ENCODE results near the gene CPZ.

The CPZ gene
- 0 to 0.06 (median 0) reads per million in 9 experiments for total RNA-seq

GRCh38 chr4:8592366-8593263, at the start of gene CPZ:
Gene CPZ (plus strand): TSS chr4:8592765. CDS start chr4:8592834, 69 bp downstream.
- DNase-seq (no peak), ATAC-seq (replicated peaks) (no peak)
- no peaks in the 10 kb centered on the region for H3K9me3 Mint-ChIP-seq
- no peak within 1 kb of the TSS for H3K4me3 Mint-ChIP-seq
- peaks cover 3% of the 10 kb centered on the region for H3K36me3 Mint-ChIP-seq (ENCODE audit: insufficient read depth)
- peaks cover 45 to 67% of the 10 kb centered on the region in 2 donors for H3K27me3 Mint-ChIP-seq
- no peak within 1 kb of the TSS for H3K27ac Mint-ChIP-seq
- peaks cover 0 to 3% of the 10 kb centered on the region in 2 donors for H3K4me1 Mint-ChIP-seq (ENCODE audit: low read depth in 2 of 2)

- Mint-ChIP-seq H3K27me3 (peaks cover 14 to 40% of the 10 kb centered on the region in 2 donors), H3K9me3 (no peaks in the 10 kb centered on the region), H3K4me1 (ENCODE audit: low read depth in 2 of 2) (peaks cover 0 to 3% of the 10 kb centered on the region in 2 donors), H3K4me3 (no peak overlapping the region), H3K36me3 (ENCODE audit: insufficient read depth) (no peaks in the 10 kb centered on the region), H3K27ac (no peak overlapping the region)
- no peak for DNase-seq
- ATAC-seq (replicated peaks) = no peak
These were observed 49.6 kb upstream of the CPZ start for GRCh38 chr4:8542776-8543525.

GRCh38 chr4:8543623-8544022, 48.9 kb upstream of the CPZ start:
- H3K27ac Mint-ChIP-seq = no peak overlapping the region
- DNase-seq = no peak
- no peaks in the 10 kb centered on the region for H3K9me3 Mint-ChIP-seq
- no peak overlapping the region for H3K4me3 Mint-ChIP-seq
- peaks cover 0 to 3% of the 10 kb centered on the region in 2 donors for H3K4me1 Mint-ChIP-seq (ENCODE audit: low read depth in 2 of 2)
- ATAC-seq (replicated peaks) = no peak
- H3K36me3 Mint-ChIP-seq (ENCODE audit: insufficient read depth) = no peaks in the 10 kb centered on the region
- H3K27me3 Mint-ChIP-seq = peaks cover 14 to 34% of the 10 kb centered on the region in 2 donors

- peaks cover 14 to 32% of the 10 kb centered on the region in 2 donors for H3K27me3 Mint-ChIP-seq
- H3K9me3 Mint-ChIP-seq = no peaks in the 10 kb centered on the region
- H3K27ac Mint-ChIP-seq = no peak overlapping the region
- ATAC-seq (replicated peaks) (no peak), DNase-seq (no peak)
- H3K36me3 Mint-ChIP-seq (ENCODE audit: insufficient read depth) = no peaks in the 10 kb centered on the region
- no peak overlapping the region for H3K4me3 Mint-ChIP-seq
- peaks cover 0 to 3% of the 10 kb centered on the region in 2 donors for H3K4me1 Mint-ChIP-seq (ENCODE audit: low read depth in 2 of 2)
These were observed 48.3 kb upstream of the CPZ start for GRCh38 chr4:8544282-8544681.

GRCh38 chr4:8544741-8545438, 47.7 kb upstream of the CPZ start:
- peaks cover 14 to 32% of the 10 kb centered on the region in 2 donors for H3K27me3 Mint-ChIP-seq
- DNase-seq = no peak
- no peaks in the 10 kb centered on the region for H3K9me3 Mint-ChIP-seq
- H3K27ac Mint-ChIP-seq = no peak overlapping the region
- no peak overlapping the region for H3K4me3 Mint-ChIP-seq
- H3K36me3 Mint-ChIP-seq (ENCODE audit: insufficient read depth) = no peaks in the 10 kb centered on the region
- no peak for ATAC-seq (replicated peaks)
- peaks cover 0 to 3% of the 10 kb centered on the region in 2 donors for H3K4me1 Mint-ChIP-seq (ENCODE audit: low read depth in 2 of 2)

GRCh38 chr4:8545439-8545765, 47.2 kb upstream of the CPZ start:
- Mint-ChIP-seq H3K36me3 (ENCODE audit: insufficient read depth) (no peaks in the 10 kb centered on the region), H3K4me1 (ENCODE audit: low read depth in 2 of 2) (no peaks in the 10 kb centered on the region), H3K4me3 (no peak overlapping the region), H3K27me3 (peaks cover 14 to 32% of the 10 kb centered on the region in 2 donors), H3K9me3 (no peaks in the 10 kb centered on the region), H3K27ac (no peak overlapping the region)
- DNase-seq (no peak), ATAC-seq (replicated peaks) (no peak)

- Mint-ChIP-seq H3K9me3 (no peaks in the 10 kb centered on the region), H3K27me3 (peaks cover 14 to 32% of the 10 kb centered on the region in 2 donors), H3K36me3 (ENCODE audit: insufficient read depth) (no peaks in the 10 kb centered on the region), H3K4me1 (ENCODE audit: low read depth in 2 of 2) (no peaks in the 10 kb centered on the region), H3K4me3 (no peak overlapping the region), H3K27ac (no peak overlapping the region)
- DNase-seq (no peak), ATAC-seq (replicated peaks) (no peak)
These were observed 45.8 kb upstream of the CPZ start for GRCh38 chr4:8546766-8547107.

- no peak overlapping the region for H3K4me3 Mint-ChIP-seq
- no peaks in the 10 kb centered on the region for H3K4me1 Mint-ChIP-seq (ENCODE audit: low read depth in 2 of 2)
- H3K27ac Mint-ChIP-seq = no peak overlapping the region
- H3K36me3 Mint-ChIP-seq (ENCODE audit: insufficient read depth) = no peaks in the 10 kb centered on the region
- H3K27me3 Mint-ChIP-seq = peaks cover 17 to 32% of the 10 kb centered on the region in 2 donors
- H3K9me3 Mint-ChIP-seq = no peaks in the 10 kb centered on the region
- no peak for ATAC-seq (replicated peaks)
- no peak for DNase-seq
These were observed 45.3 kb upstream of the CPZ start for GRCh38 chr4:8547108-8547911.

GRCh38 chr4:8547912-8548730, 44.4 kb upstream of the CPZ start:
- no peaks in the 10 kb centered on the region for H3K36me3 Mint-ChIP-seq (ENCODE audit: insufficient read depth)
- H3K4me3 Mint-ChIP-seq = no peak overlapping the region
- ATAC-seq (replicated peaks) = no peak
- H3K27ac Mint-ChIP-seq = no peak overlapping the region
- H3K4me1 Mint-ChIP-seq (ENCODE audit: low read depth in 2 of 2) = no peaks in the 10 kb centered on the region
- no peaks in the 10 kb centered on the region for H3K9me3 Mint-ChIP-seq
- peaks cover 22 to 39% of the 10 kb centered on the region in 2 donors for H3K27me3 Mint-ChIP-seq
- DNase-seq = no peak

GRCh38 chr4:8548731-8549351, 43.7 kb upstream of the CPZ start:
- Mint-ChIP-seq H3K27ac (no peak overlapping the region), H3K4me3 (no peak overlapping the region), H3K27me3 (peaks cover 22 to 44% of the 10 kb centered on the region in 2 donors), H3K4me1 (ENCODE audit: low read depth in 2 of 2) (no peaks in the 10 kb centered on the region), H3K9me3 (no peaks in the 10 kb centered on the region), H3K36me3 (ENCODE audit: insufficient read depth) (no peaks in the 10 kb centered on the region)
- DNase-seq (no peak), ATAC-seq (replicated peaks) (no peak)

GRCh38 chr4:8549352-8549931, 43.1 kb upstream of the CPZ start:
- Mint-ChIP-seq H3K4me1 (ENCODE audit: low read depth in 2 of 2) (no peaks in the 10 kb centered on the region), H3K4me3 (no peak overlapping the region), H3K36me3 (ENCODE audit: insufficient read depth) (no peaks in the 10 kb centered on the region), H3K9me3 (no peaks in the 10 kb centered on the region), H3K27me3 (peaks cover 17 to 44% of the 10 kb centered on the region in 2 donors), H3K27ac (no peak overlapping the region)
- DNase-seq = no peak
- ATAC-seq (replicated peaks) = no peak

GRCh38 chr4:8550691-8551090, 41.9 kb upstream of the CPZ start:
- no peaks in the 10 kb centered on the region for H3K4me1 Mint-ChIP-seq (ENCODE audit: low read depth in 2 of 2)
- H3K9me3 Mint-ChIP-seq = no peaks in the 10 kb centered on the region
- H3K27ac Mint-ChIP-seq = no peak overlapping the region
- H3K27me3 Mint-ChIP-seq = peaks cover 10 to 46% of the 10 kb centered on the region in 2 donors
- H3K36me3 Mint-ChIP-seq (ENCODE audit: insufficient read depth) = no peaks in the 10 kb centered on the region
- DNase-seq (no peak), ATAC-seq (replicated peaks) (no peak)
- H3K4me3 Mint-ChIP-seq = no peak overlapping the region
